ENCODE data around the gene SAYSD1.

The SAYSD1 gene

GRCh38 chr6:39065561-39065960 is 49.4 kb downstream of the SAYSD1 start:
- no peak overlapping the region for H3K4me3 ChIP-seq (ENCODE audit: low read depth, low read length)
- no peak for DNase-seq (ENCODE audit: low read depth)
- TF ChIP-seq CTCF (IDR thresholded peaks at IDR 0.05; ENCODE audit: low read depth, low read length, missing control alignments) = no peak

GRCh38 chr6:39063526-39063925 is 51.5 kb downstream of the SAYSD1 start:
- no peak for DNase-seq (ENCODE audit: low read depth)
- no peak for TF ChIP-seq CTCF (IDR thresholded peaks at IDR 0.05; ENCODE audit: low read depth, low read length, missing control alignments)
- no peak overlapping the region for H3K4me3 ChIP-seq (ENCODE audit: low read depth, low read length)

- H3K4me3 ChIP-seq (ENCODE audit: low read depth, low read length) = no peak overlapping the region
- DNase-seq (ENCODE audit: low read depth) = no peak
- TF ChIP-seq CTCF (IDR thresholded peaks at IDR 0.05; ENCODE audit: low read depth, low read length, missing control alignments) = no peak
Measured at GRCh38 chr6:39062014-39062740, 52.8 kb downstream of the SAYSD1 start.

- no peak for TF ChIP-seq CTCF (IDR thresholded peaks at IDR 0.05; ENCODE audit: low read depth, low read length, missing control alignments)
- no peak for DNase-seq (ENCODE audit: low read depth)
- no peak overlapping the region for H3K4me3 ChIP-seq (ENCODE audit: low read depth, low read length)
Measured at GRCh38 chr6:39061588-39061987, 53.4 kb downstream of the SAYSD1 start.

GRCh38 chr6:39061182-39061581 is 53.8 kb downstream of the SAYSD1 start:
- no peak for DNase-seq (ENCODE audit: low read depth)
- no peak overlapping the region for H3K4me3 ChIP-seq (ENCODE audit: low read depth, low read length)
- no peak for TF ChIP-seq CTCF (IDR thresholded peaks at IDR 0.05; ENCODE audit: low read depth, low read length, missing control alignments)

GRCh38 chr6:39060467-39061160 is 54.4 kb downstream of the SAYSD1 start:
- DNase-seq (ENCODE audit: low read depth) = no peak
- TF ChIP-seq CTCF (IDR thresholded peaks at IDR 0.05; ENCODE audit: low read depth, low read length, missing control alignments) = no peak
- H3K4me3 ChIP-seq (ENCODE audit: low read depth, low read length) = no peak overlapping the region
